Left ventricle myocardium inferior (tissue), 1 donor: Measurements from ENCODE around the gene ZNF789. TPM values are rescaled to one million over a fixed set of nuclear protein-coding genes. Genes with fewer than 3 reads are reported as not detected.

Experiments used
- DNase-seq: peaks from one replicate; pipeline ENCODE4 v3.0.0-alpha.2; 2020
- H3K27ac ChIP-seq: fragments of 200-600 bp; replicated peaks from 2 replicates; pipeline ENCODE4 v1.8.0; 2021
- H3K27me3 ChIP-seq: fragments of 200-600 bp; 2 replicates; pipeline ENCODE4 v1.8.0; 2021; ENCODE audit warnings: low read depth
- H3K36me3 ChIP-seq: fragments of 200-600 bp; 2 replicates; pipeline ENCODE4 v1.8.0; 2021
- H3K4me1 ChIP-seq: fragments of 200-600 bp; 2 replicates; pipeline ENCODE4 v1.8.0; 2021
- H3K4me3 ChIP-seq: fragments of 200-600 bp; 2 replicates; pipeline ENCODE4 v1.8.0; 2021; ENCODE audit warnings: mild to moderate bottlenecking, moderate library complexity
- H3K9me3 ChIP-seq: fragments of 200-600 bp; replicated peaks from 2 replicates; pipeline ENCODE4 v1.8.0; 2021
- CTCF ChIP-seq: fragments of 200-600 bp; IDR thresholded peaks from 2 replicates; pipeline ENCODE4 v1.8.0; 2021; ENCODE audit warnings: antibody characterized with exemption, mild to moderate bottlenecking, borderline replicate concordance
- intact Hi-C: fragments of 100-400 bp; cut with micrococcal nuclease; formaldehyde crosslinking; loops from one replicate; pipeline ENCODE4 v1.11.0; 2022
- total RNA-seq: library from RNA; stranded (reverse); fragmentation: NEBNext Ultra II Directional; extraction: Animal tissue kit (Norgen Biotek cat#: 25700); gene quantifications from one replicate; pipeline ENCODE4 v1.2.1, GENCODE V29; 2021
- donor health status: DM: no; HTN: yes; CAD: no; lungs with severe emphysema.

ZNF789 gene
- total RNA-seq, 1 donor from 2014 or later = 3.3 TPM

GRCh38 chr7:99447943-99448342 is 24.7 kb upstream of the ZNF789 start:
- no peak for DNase-seq
- Histone ChIP-seq H3K27me3 (no peaks in the 10 kb centered on the region), H3K36me3 (peaks cover 91% of the 10 kb centered on the region), H3K27ac (no peak overlapping the region), H3K4me1 (peaks cover 24% of the 10 kb centered on the region), H3K4me3 (no peak overlapping the region), H3K9me3 (no peaks in the 10 kb centered on the region)
- intact Hi-C loops = no loop called here
- TF ChIP-seq CTCF = no peak

- no peak overlapping the region for H3K27ac ChIP-seq
- intact Hi-C loops = no loop called here
- no peak for TF ChIP-seq CTCF
- no peaks in the 10 kb centered on the region for H3K9me3 ChIP-seq
- H3K27me3 ChIP-seq = no peaks in the 10 kb centered on the region
- H3K4me3 ChIP-seq = no peak overlapping the region
- peaks cover 88% of the 10 kb centered on the region for H3K36me3 ChIP-seq
- peaks cover 24% of the 10 kb centered on the region for H3K4me1 ChIP-seq
- no peak for DNase-seq
These were observed 23.8 kb upstream of the ZNF789 start for GRCh38 chr7:99448855-99449254.

GRCh38 chr7:99449326-99449725 is 23.4 kb upstream of the ZNF789 start:
- H3K4me1 ChIP-seq = peaks cover 24% of the 10 kb centered on the region
- no peak for DNase-seq
- TF ChIP-seq CTCF = no peak
- peaks cover 87% of the 10 kb centered on the region for H3K36me3 ChIP-seq
- intact Hi-C loops = no loop called here
- H3K9me3 ChIP-seq = no peaks in the 10 kb centered on the region
- no peak overlapping the region for H3K4me3 ChIP-seq
- H3K27ac ChIP-seq = no peak overlapping the region
- no peaks in the 10 kb centered on the region for H3K27me3 ChIP-seq

GRCh38 chr7:99451936-99452335 is 20.8 kb upstream of the ZNF789 start:
- H3K27ac ChIP-seq = peak overlapping the region; percentile 60
- TF ChIP-seq CTCF = no peak
- peak; percentile 38 for DNase-seq
- H3K27me3 ChIP-seq = no peaks in the 10 kb centered on the region
- H3K9me3 ChIP-seq = no peaks in the 10 kb centered on the region
- intact Hi-C loops = no loop called here
- peaks cover 91% of the 10 kb centered on the region for H3K36me3 ChIP-seq
- no peak overlapping the region for H3K4me3 ChIP-seq
- H3K4me1 ChIP-seq = peaks cover 24% of the 10 kb centered on the region

GRCh38 chr7:99452541-99452940 is 20.1 kb upstream of the ZNF789 start:
- Histone ChIP-seq H3K36me3 (peaks cover 95% of the 10 kb centered on the region), H3K27me3 (no peaks in the 10 kb centered on the region), H3K27ac (peak overlapping the region; percentile 60), H3K4me3 (no peak overlapping the region), H3K9me3 (no peaks in the 10 kb centered on the region), H3K4me1 (peaks cover 24% of the 10 kb centered on the region)
- no peak for DNase-seq
- intact Hi-C loops = no loop called here
- no peak for TF ChIP-seq CTCF

- peak overlapping the region; percentile 60 for H3K27ac ChIP-seq
These were observed 19.6 kb upstream of the ZNF789 start for GRCh38 chr7:99453105-99453504.

More at GRCh38 chr7:99453105-99453504, 19.6 kb upstream of the ZNF789 start:
- intact Hi-C loops = no loop called here
- TF ChIP-seq CTCF = no peak
- no peak overlapping the region for H3K4me3 ChIP-seq
- H3K9me3 ChIP-seq = no peaks in the 10 kb centered on the region
- peaks cover 95% of the 10 kb centered on the region for H3K36me3 ChIP-seq
- peak; percentile 31 for DNase-seq
- peaks cover 28% of the 10 kb centered on the region for H3K4me1 ChIP-seq
- no peaks in the 10 kb centered on the region for H3K27me3 ChIP-seq
